IMR-90 (cell line): ENCODE results near the gene PARVB. TPM values are rescaled to one million over a fixed set of nuclear protein-coding genes. Genes with fewer than 3 reads are reported as not detected.

Experiments
- ATAC-seq: fragments of 200-7000 bp; cut with Tn5 transposase; 2 replicates; pipeline ENCODE4 v1.9.1; 2020; ENCODE audit warnings: low read depth, mild to moderate bottlenecking, moderate library complexity
- BruUV-seq: library from RNA; stranded (reverse); fragments of 400-500 nt; replicated peaks from 2 replicates; lab custom pipeline; 2021; lab: Mats Ljungman, UMichigan
- CTCF ChIA-PET: fragments of 300-600 bp; formaldehyde crosslinking; extraction: SDS; loops from one replicate; lab custom pipeline; 2021; ENCODE audit warnings: antibody characterized with exemption; lab: Yijun Ruan, JAX
- POLR2A ChIA-PET: fragments of 300-600 bp; sonication (Branson Sonifier 250); formaldehyde crosslinking; loops from one replicate; lab custom pipeline; 2022; ENCODE audit warnings: antibody characterized with exemption; ENCODE audit not compliant: unreplicated experiment; lab: Charles Lee
- DNase-seq: peaks from one replicate; pipeline ENCODE4 v3.0.0; 2013
- H2AFZ ChIP-seq: replicated peaks from 2 replicates; pipeline ENCODE3; 2013; ENCODE audit warnings: low read length, mild to moderate bottlenecking; ENCODE audit not compliant: poor library complexity
- H2AK5ac ChIP-seq: 2 replicates; pipeline ENCODE4 v1.6.1; 2013; ENCODE audit warnings: low read depth, low read length, inconsistent platforms
- H2AK9ac ChIP-seq: replicated peaks from 2 replicates; pipeline ENCODE3; 2013; ENCODE audit warnings: mild to moderate bottlenecking, low read depth, low read length, moderate library complexity; ENCODE audit not compliant: poor library complexity
- H2BK120ac ChIP-seq: 2 replicates; pipeline ENCODE4 v1.6.1; 2013; ENCODE audit warnings: low read depth, low read length, inconsistent platforms
- H2BK15ac ChIP-seq: 3 replicates; pipeline ENCODE4 v1.6.1; 2013; ENCODE audit warnings: low read depth, low read length, inconsistent platforms
- H2BK20ac ChIP-seq: 2 replicates; pipeline ENCODE4 v1.6.1; 2013; ENCODE audit warnings: low read depth, mild to moderate bottlenecking, inconsistent platforms, low read length, moderate library complexity
- H2BK5ac ChIP-seq: 2 replicates; pipeline ENCODE4 v1.6.1; 2013; ENCODE audit warnings: mild to moderate bottlenecking, low read depth, low read length, inconsistent platforms; ENCODE audit not compliant: poor library complexity, severe bottlenecking
- H3K14ac ChIP-seq: replicated peaks from 2 replicates; pipeline ENCODE4 v1.6.1; 2013; ENCODE audit warnings: low read depth, low read length, inconsistent platforms
- H3K18ac ChIP-seq: 2 replicates; pipeline ENCODE4 v1.6.1; 2013; ENCODE audit warnings: low read depth, low read length, control low read depth
- H3K23ac ChIP-seq: 2 replicates; pipeline ENCODE4 v1.6.1; 2013; ENCODE audit warnings: low read depth, low read length, inconsistent platforms
- H3K27ac ChIP-seq: 2 replicates; pipeline ENCODE4 v1.5.1; 2013; ENCODE audit warnings: mild to moderate bottlenecking, control low read depth, low read length; ENCODE audit not compliant: insufficient read depth
- H3K27me3 ChIP-seq: 2 replicates; pipeline ENCODE4 v1.6.1; 2013; ENCODE audit warnings: low read length; ENCODE audit not compliant: control insufficient read depth, insufficient read depth
- H3K36me3 ChIP-seq: 2 replicates; pipeline ENCODE4 v1.6.1; 2013; ENCODE audit warnings: low read length, mixed read lengths; ENCODE audit not compliant: control insufficient read depth, insufficient read depth
- H3K4ac ChIP-seq: 2 replicates; pipeline ENCODE4 v1.6.1; 2013; ENCODE audit warnings: low read depth, low read length, inconsistent platforms
- H3K4me1 ChIP-seq: 2 replicates; pipeline ENCODE4 v1.6.1; 2013; ENCODE audit warnings: low read length, mixed read lengths; ENCODE audit not compliant: control insufficient read depth, insufficient read depth
- H3K4me2 ChIP-seq: 2 replicates; pipeline ENCODE4 v1.6.1; 2013; ENCODE audit warnings: low read depth, mild to moderate bottlenecking, control low read depth, low read length, moderate library complexity
- H3K4me3 ChIP-seq: 2 replicates; pipeline ENCODE4 v1.5.1; 2013; ENCODE audit warnings: low read depth, mild to moderate bottlenecking, control low read depth, low read length, moderate library complexity; ENCODE audit not compliant: insufficient read depth
- H3K56ac ChIP-seq: 2 replicates; pipeline ENCODE4 v1.6.1; 2013; ENCODE audit warnings: low read length, inconsistent platforms; ENCODE audit not compliant: insufficient read depth; ENCODE audit errors: extremely low read depth
- H3K79me1 ChIP-seq, 2 experiments: 2 replicates each; pipeline ENCODE4 v1.6.1; 2013; ENCODE audit warnings: low read length in 2 of 2, inconsistent platforms in 1 of 2, low read depth in 1 of 2
- H3K9ac ChIP-seq: 2 replicates; pipeline ENCODE4 v1.6.1; 2013; ENCODE audit warnings: low read depth, low read length, control low read depth
- H3K9me1 ChIP-seq: 2 replicates; pipeline ENCODE4 v1.6.1; 2013; ENCODE audit warnings: low read length, inconsistent platforms; ENCODE audit not compliant: insufficient read depth
- H3K9me3 ChIP-seq: 2 replicates; pipeline ENCODE4 v1.6.1; 2013; ENCODE audit warnings: low read length; ENCODE audit not compliant: control insufficient read depth, insufficient read depth
- H4K20me1 ChIP-seq: 2 replicates; pipeline ENCODE4 v1.6.1; 2013; ENCODE audit warnings: low read length, inconsistent platforms; ENCODE audit not compliant: insufficient read depth
- H4K5ac ChIP-seq: 2 replicates; pipeline ENCODE4 v1.6.1; 2013; ENCODE audit warnings: mild to moderate bottlenecking, low read depth, low read length, control low read depth
- H4K8ac ChIP-seq, 2 experiments: 2 replicates each; pipeline ENCODE4 v1.6.1; 2013; ENCODE audit warnings: low read depth in 2 of 2, low read length in 2 of 2, control low read depth in 1 of 2, inconsistent platforms in 1 of 2
- H4K91ac ChIP-seq: 2 replicates; pipeline ENCODE4 v1.6.1; 2013; ENCODE audit warnings: low read depth, low read length, inconsistent platforms; ENCODE audit not compliant: insufficient read depth
- MAFK ChIP-seq: IDR thresholded peaks from 2 replicates; pipeline ENCODE4 v1.6.1; 2012; ENCODE audit warnings: low read depth, low read length, improper control_type of control experiment
- POLR2A ChIP-seq: IDR thresholded peaks from 2 replicates; pipeline ENCODE4 v1.6.1; 2012; ENCODE audit warnings: mild to moderate bottlenecking, low read depth, low read length
- RCOR1 ChIP-seq: IDR thresholded peaks from 2 replicates; pipeline ENCODE4 v1.6.1; 2012; ENCODE audit warnings: mild to moderate bottlenecking, low read length, improper control_type of control experiment; ENCODE audit not compliant: insufficient replicate concordance
- SMC3 ChIP-seq: fragments of 150-350 bp; IDR thresholded peaks from 2 replicates; pipeline ENCODE4 v1.6.1; 2016; ENCODE audit warnings: low read depth, mild to moderate bottlenecking, antibody characterized with exemption, low read length, moderate library complexity
- WGBS, 2 experiments: methylation state at CpG; one replicate each; pipeline versions ENCODE4 v1.1.5 to v1.1.7; 2013; ENCODE audit warnings: missing lambda C conversion rate in 2 of 2; ENCODE audit not compliant: insufficient read length in 1 of 2; ENCODE audit errors: extremely low coverage in 2 of 2; 5-methylcytosine and 5-hydroxymethylcytosine counted together
- dilution Hi-C: fragments of 300-500 bp; cut with HindIII; formaldehyde crosslinking; loops from one replicate; pipeline ENCODE4 v1.14.3; 2018; ENCODE audit warnings: low sequenced_read_pairs; ENCODE audit not compliant: unreplicated experiment
- in situ Hi-C: fragments of 300-500 bp; cut with MboI; formaldehyde crosslinking; loops from 3 replicates; pipeline ENCODE4 v1.14.3; 2019; ENCODE audit warnings: low sequenced_read_pairs, inconsistent platforms, mixed read lengths
- intact Hi-C: fragments of 100-400 bp; cut with micrococcal nuclease; formaldehyde crosslinking; loops from 2 replicates; pipeline ENCODE4 v1.10.0; 2022
- polyA plus RNA-seq, 3 experiments: library from polyadenylated mRNA; depleted of rRNA; stranded (reverse); fragments of >200 nt; gene quantifications; 2 replicates each; pipeline ENCODE4 v1.2.3, GENCODE V29; 2012; ENCODE audit warnings: low replicate concordance in 1 of 3
- total RNA-seq: library from RNA; depleted of rRNA; stranded (reverse); fragments of >200 nt; gene quantifications from 2 replicates; pipeline ENCODE4 v1.2.3, GENCODE V29; 2012

PARVB gene
- total and polyA plus RNA-seq, 2 of the 4 experiments (the other 2 are of a cell fraction), result 44.3 to 53.9 TPM

- H3K9me1 ChIP-seq, result peaks cover 8% of the 10 kb centered on the region
- no peak overlapping the region for H3K4me3 ChIP-seq
- no peak overlapping the region for H2BK5ac ChIP-seq
- H3K9me3 ChIP-seq, result no peaks in the 10 kb centered on the region
- no peak overlapping the region for H3K4ac ChIP-seq
- ATAC-seq (no peak; the same call in 1 of the 2 replicates), DNase-seq (no peak)
- H4K91ac ChIP-seq, result no peak overlapping the region
- H2BK20ac ChIP-seq, result no peak overlapping the region
- H3K79me1 ChIP-seq, result no peaks in the 10 kb centered on the region; a peak in 1 of 4 replicates
- no peak overlapping the region for H2AK9ac ChIP-seq
- dilution Hi-C loops, result no loop called here
- no peak overlapping the region for H3K56ac ChIP-seq
- no peaks in the 10 kb centered on the region for H4K20me1 ChIP-seq
- H2AK5ac ChIP-seq, result no peak overlapping the region
- H3K14ac ChIP-seq, result no peak overlapping the region
- no peak overlapping the region for H3K27ac ChIP-seq
- H3K27me3 ChIP-seq, result no peaks in the 10 kb centered on the region
- no peak overlapping the region for H3K4me2 ChIP-seq
- no peak overlapping the region for H3K18ac ChIP-seq
- peaks cover 5% of the 10 kb centered on the region; the same call in 1 of the 2 replicates for H3K4me1 ChIP-seq
- no peak overlapping the region for H2AFZ ChIP-seq
- in situ Hi-C loops, result no loop called here
- H4K8ac ChIP-seq, result no peak overlapping the region
- CTCF ChIA-PET, result no interaction called here
- TF ChIP-seq SMC3, result no peak
- no peak for TF ChIP-seq RCOR1
- no peak for TF ChIP-seq MAFK
- TF ChIP-seq POLR2A, result no peak
- no peak overlapping the region for H2BK15ac ChIP-seq
- H3K36me3 ChIP-seq, result no peaks in the 10 kb centered on the region; the same call in 1 of the 2 replicates
- no peak overlapping the region for H3K9ac ChIP-seq
- H2BK120ac ChIP-seq, result no peak overlapping the region
- POLR2A ChIA-PET, result no interaction called here
- H4K5ac ChIP-seq, result no peak overlapping the region
- H3K23ac ChIP-seq, result no peak overlapping the region
- WGBS, 2 experiments, result 74% methylated on average over 8 of the region's 8 CpGs; no CpG with 5 or more reads in 1 of the 2 experiments
- BruUV-seq, result no TSS peak
- intact Hi-C loops, result no loop called here
Observed at GRCh38 chr22:44158816-44159215, 134.7 kb downstream of the PARVB start.
